GM19099 (cell line): ENCODE results near the gene NLGN1.

Experiments
- POLR2A ChIP-seq: IDR thresholded peaks from 3 replicates; pipeline ENCODE4 v1.6.1; 2011; ENCODE audit warnings: low read depth; ENCODE audit not compliant: insufficient read length; ENCODE audit errors: extremely low read depth

Gene NLGN1

DNA sequence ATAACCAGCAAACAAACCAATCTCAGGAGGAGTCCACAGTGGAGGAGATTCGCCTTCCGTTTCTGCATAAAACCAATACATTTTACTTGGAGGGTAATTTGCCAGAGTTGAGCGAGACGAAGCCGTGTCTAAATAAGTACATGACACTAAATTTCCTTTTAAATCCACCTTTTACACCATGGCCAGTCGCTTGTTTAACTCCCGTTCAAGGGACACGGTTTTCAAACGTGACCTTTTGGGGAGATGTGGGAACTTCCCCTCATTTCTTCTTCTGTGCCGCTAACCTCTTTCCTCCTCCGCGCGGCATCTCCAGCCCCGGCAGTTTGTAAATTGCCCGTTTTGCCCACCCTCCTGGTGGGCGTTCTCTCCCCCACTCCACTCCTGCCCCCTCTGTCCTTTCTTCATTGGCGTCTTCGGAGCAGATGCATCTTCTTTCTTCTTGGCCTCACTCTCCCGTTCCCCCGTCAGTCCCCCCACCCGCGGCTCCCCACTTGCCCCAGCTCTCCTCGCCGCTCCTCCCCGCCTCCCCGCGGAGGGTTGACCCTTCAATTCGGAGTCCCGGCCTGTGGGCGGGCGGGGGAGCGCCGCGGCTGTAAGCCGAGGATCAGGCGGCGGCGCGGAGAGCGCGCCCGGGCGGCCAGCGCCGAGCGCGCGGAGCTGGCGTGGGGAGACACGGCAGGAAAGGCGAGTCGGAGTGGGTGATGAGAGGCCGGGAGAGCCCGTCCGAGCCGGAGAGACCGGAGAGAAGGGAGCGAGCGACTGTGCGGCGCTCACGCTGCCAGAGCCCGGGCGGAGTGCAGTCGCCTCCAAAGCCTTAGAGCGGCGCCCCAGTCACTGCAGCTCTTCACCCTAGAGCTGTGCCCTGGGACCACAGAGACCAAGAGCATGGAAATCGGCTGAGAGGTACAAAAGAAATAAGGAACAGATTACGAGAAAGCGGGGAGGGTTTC, at the start of gene NLGN1:
Gene NLGN1, plus strand, starts transcription at position 584 of the 950 bp plus-strand sequence.
- TF ChIP-seq POLR2A = no peak

DNA sequence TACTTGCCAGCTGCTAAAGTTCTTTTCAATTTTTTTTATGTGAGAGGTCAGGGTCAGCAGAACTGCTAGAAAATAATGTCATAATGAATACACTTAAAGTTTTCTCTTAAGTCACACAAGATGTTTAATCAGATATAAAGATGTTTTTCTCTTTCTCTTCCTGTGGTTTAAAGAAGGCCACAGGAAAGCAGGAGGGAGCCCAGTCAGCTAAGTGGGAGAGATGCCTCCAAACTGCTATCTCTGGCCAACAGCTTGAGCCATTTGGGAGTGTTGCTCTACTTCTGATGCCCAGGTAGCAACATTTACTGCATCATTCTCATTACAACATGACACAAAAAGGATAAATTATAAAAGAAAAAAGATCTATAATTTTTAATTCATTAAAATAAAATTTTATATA, 45.7 kb upstream of the NLGN1 start:
- TF ChIP-seq POLR2A = no peak

DNA sequence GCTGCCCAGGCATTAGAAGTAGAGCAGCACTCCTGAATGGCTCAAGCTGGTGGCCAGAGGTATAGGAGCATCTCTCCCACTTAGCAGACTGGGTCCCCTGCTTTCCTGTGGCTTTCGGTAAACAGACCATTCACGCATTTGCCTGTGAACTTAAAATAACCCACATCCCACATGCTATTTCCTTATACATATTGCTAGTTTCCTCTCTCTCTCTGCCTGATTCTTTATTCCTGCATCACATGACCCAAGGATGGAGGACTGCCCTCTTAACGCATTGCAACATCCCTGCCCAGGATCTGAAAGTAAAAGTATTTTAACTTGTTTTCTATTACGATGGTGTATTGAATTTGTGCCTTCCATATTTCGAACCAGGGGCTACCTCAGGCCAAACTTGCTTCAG, 43.4 kb upstream of the NLGN1 start:
- no peak for TF ChIP-seq POLR2A

DNA sequence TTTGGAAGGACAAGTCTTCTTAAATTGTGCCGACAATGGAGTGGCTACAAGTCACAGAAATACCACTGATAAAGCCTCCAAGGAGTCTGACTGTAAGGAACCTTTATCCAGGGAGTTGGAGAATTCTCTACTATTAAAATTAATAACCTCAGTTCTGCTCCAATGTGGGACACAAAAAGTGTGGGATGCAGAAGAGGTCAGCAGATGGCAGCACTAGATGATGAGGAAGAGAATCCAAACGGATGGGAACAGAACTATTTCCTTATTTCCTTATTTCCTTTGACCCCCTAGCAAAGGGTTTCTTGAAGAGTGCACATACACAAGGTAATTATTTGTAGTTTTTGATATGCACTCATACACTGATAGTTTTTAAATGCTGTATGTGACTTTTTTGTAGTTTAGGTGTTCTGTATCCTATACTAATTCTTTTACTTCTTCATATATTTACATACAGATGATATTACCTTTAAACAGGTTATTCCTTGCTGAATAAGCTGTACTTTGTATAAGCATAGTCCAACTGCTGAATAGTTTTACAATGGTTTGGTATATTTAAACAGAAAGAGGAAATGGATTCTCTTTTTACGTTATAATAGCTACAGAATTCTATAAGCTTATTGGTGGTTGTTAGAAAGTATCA, 25.6 kb upstream of the NLGN1 start:
- no peak for TF ChIP-seq POLR2A

DNA sequence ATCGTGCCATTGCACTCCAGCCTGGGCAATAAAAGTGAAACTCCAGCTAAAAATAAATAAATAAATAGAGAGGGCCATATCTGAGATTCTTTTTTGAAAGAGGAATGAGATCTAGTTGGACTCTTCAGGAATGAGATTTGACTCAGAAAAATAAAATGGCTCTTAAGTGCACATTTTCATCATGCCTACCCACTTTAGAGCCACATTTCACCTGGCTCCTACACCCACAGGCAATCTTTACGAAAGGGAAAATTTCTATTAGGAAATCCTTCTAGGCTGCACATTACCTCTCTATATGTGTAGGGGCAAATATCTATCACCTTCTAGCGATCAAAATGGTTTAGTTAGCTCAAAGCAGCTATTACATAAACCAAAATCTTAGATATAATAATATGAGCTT, 16.9 kb upstream of the NLGN1 start:
- no peak for TF ChIP-seq POLR2A

GRCh38 chr3:173395073-173395411, 2.5 kb upstream of the NLGN1 start:
- no peak for TF ChIP-seq POLR2A

GRCh38 chr3:173395412-173396181, 1.9 kb upstream of the NLGN1 start:
- no peak for TF ChIP-seq POLR2A

DNA sequence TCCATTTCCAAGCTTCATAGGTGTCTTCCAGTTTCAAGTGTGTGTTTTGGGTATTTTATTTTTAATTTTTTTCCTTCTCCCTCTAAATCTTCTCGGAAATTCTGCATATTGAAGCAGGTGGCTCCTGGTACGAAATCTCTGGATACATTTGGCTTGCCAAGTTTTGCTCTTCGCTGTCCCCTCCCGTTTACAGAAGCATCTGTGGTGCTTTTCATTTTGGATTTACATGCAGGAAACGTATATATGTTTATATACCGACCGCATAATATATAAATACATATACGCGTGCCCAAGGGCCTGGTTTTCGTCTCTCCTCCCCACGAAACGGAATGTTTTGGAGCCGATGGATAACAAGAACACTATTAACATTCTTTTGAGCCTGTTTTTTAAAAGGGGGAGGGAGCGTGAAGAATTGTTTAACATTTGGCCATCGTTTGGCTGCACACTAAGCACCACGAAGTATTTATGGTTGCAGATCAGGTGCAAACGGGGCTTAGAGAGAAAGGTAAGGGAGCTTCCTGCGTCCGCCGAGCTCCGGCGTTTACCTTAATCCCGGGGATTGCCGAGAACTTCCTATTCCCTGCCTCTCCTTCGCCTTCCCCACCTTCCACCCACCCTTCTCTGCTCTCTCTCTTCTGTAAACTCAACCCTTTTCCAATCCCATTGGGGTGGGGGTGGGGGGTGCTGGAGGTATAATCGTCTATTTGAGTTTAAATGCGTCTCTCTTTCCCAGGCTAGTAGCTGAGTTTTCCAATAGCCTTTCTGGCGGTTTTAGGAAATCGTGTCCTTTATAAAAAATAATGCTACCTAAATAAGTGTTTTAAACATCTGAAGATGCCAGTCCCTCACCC, 1.1 kb upstream of the NLGN1 start:
- TF ChIP-seq POLR2A = no peak

DNA sequence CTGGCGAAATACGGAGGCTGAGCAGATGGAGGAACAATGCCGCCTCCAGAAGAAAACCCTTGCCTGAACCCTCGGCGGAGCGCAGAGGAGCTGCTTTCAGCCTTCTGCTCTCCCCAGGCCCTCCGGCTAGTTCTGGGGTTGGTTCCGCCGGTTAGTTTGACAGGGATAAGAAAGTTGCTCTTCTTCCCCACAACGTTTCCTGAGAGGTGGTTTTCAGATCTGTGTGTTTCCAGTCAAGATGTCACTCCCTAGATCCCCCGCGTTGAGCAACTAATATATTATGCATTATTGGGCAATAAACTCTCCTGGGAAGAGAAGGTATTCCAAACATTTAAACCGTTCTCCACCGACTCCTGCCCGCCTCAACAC, 551 bp downstream of the NLGN1 start:
- TF ChIP-seq POLR2A = no peak

GRCh38 chr3:173399044-173399443, 1.5 kb downstream of the NLGN1 start:
- no peak for TF ChIP-seq POLR2A

DNA sequence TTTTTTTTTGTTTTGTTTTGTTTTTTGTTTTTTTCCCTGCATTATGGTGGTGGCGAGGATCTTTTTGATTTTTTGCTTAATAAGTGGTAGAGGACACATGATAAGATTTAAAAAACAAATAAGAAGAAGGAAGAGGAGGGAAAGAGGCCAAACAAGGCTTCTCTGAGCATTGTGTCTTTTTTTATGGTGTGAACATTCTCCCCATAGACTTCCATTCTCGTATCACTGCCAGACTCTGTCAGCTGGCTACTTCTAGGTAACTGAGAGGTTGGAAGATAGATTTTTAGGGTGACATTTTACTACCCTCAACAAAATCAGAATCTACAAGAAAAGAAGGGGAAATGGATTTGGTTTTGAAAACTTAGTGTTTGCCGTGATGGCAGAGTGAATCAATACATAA, 3.8 kb downstream of the NLGN1 start:
- no peak for TF ChIP-seq POLR2A

DNA sequence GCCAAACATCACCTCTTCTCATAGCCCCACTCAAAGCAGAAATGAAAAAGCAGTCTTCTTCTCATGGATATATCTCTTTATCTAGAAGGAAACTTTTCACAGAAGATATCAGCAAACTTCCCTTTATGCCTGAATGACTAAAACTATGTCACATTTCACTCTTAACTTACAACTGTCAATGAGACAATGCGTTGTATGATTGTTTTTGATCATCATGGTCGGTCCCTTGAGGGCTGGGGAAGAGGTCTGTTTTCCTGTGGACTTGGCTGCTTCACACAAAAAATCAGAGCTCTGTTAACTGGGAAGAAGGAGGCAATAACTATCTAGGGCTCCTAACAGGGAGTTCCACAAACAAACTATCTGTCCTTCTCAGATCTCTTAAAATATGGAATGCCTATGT, 5.1 kb downstream of the NLGN1 start:
- TF ChIP-seq POLR2A = no peak

- no peak for TF ChIP-seq POLR2A
These were observed 5.8 kb downstream of the NLGN1 start for GRCh38 chr3:173403376-173403775.

- no peak for TF ChIP-seq POLR2A
These were observed 6.6 kb downstream of the NLGN1 start for GRCh38 chr3:173404156-173404555.

DNA sequence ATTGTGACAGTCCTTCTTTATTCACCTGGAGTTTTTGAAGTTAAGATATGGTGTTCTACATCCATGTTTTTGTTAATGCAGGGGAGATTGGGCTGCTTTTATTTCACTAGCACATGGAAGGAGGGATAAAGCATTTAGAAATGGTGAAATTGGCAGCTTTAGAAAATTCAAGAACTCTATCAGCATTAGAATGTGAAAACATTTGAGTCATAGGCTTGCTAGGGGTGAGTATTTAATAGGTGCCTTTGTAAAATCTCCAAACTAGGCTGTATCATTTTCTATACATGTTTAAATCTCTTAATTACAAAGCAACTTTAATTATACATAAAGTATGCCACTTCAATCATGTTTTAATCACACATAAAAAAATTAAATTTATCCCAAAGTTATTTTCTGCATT, 12.9 kb downstream of the NLGN1 start:
- no peak for TF ChIP-seq POLR2A
